ENCODE data around the gene SMYD5.

GRCh38 chr2:73223821-73224220 lies 9.8 kb downstream of the SMYD5 start:
- TF ChIP-seq CTCF (IDR thresholded peaks at IDR 0.05) (no peak), POLR2A (IDR thresholded peaks at IDR 0.05) (no peak)

All from Peyer's patch (tissue), 4 donors.